ELR (cell line): ENCODE data around the gene FRMD5.
A peak's percentile ranks its signal among the peaks of the same experiment; 100 is the strongest.
"Not testable (repeated sequence)": the region's sequence is repeated elsewhere in the genome, so short reads cannot be mapped to it uniquely, and the experiment has no call there.

ENCODE experiments used
- DNase-seq: peaks from one replicate; pipeline ENCODE4 v3.0.0-alpha.2; 2015; ENCODE audit warnings: low read depth

FRMD5 gene

GRCh38 chr15:43887901-43888300 is 307.2 kb downstream of the FRMD5 start:
- DNase-seq: no peak

GRCh38 chr15:43886558-43886957 is 308.5 kb downstream of the FRMD5 start:
- DNase-seq: no peak

GRCh38 chr15:43883571-43883970 is 311.5 kb downstream of the FRMD5 start:
- DNase-seq: no peak

- peak; percentile 34 for DNase-seq
These were observed 313.1 kb downstream of the FRMD5 start for GRCh38 chr15:43881944-43882343.

- no peak for DNase-seq
These were observed 313.8 kb downstream of the FRMD5 start for GRCh38 chr15:43881245-43881644.

- no peak for DNase-seq
These were observed 314.5 kb downstream of the FRMD5 start for GRCh38 chr15:43880406-43881194.

GRCh38 chr15:43879386-43880355 is 315.4 kb downstream of the FRMD5 start:
- DNase-seq: no peak

- no peak for DNase-seq
These were observed 316.6 kb downstream of the FRMD5 start for GRCh38 chr15:43878446-43878845.

GRCh38 chr15:43877371-43877770 is 317.7 kb downstream of the FRMD5 start:
- no peak for DNase-seq

- DNase-seq: no peak
These were observed 318.2 kb downstream of the FRMD5 start for GRCh38 chr15:43876872-43877271.

- DNase-seq: no peak
These were observed 321.4 kb downstream of the FRMD5 start for GRCh38 chr15:43873651-43874050.

GRCh38 chr15:43872416-43873020 is 322.6 kb downstream of the FRMD5 start:
- DNase-seq: peak; percentile 73

- DNase-seq: no peak
These were observed 323.2 kb downstream of the FRMD5 start for GRCh38 chr15:43871835-43872234.

GRCh38 chr15:43868406-43868805 is 326.7 kb downstream of the FRMD5 start:
- DNase-seq: no peak

GRCh38 chr15:43867096-43867495 is 328.0 kb downstream of the FRMD5 start:
- DNase-seq: no peak

- DNase-seq: not testable (repeated sequence)
These were observed 328.4 kb downstream of the FRMD5 start for GRCh38 chr15:43866636-43867035.

GRCh38 chr15:43859546-43859945 is 335.5 kb downstream of the FRMD5 start:
- DNase-seq: no peak

- DNase-seq: peak; percentile 6
These were observed 340.3 kb downstream of the FRMD5 start for GRCh38 chr15:43854801-43855200.

GRCh38 chr15:43852607-43853006 is 342.5 kb downstream of the FRMD5 start:
- no peak for DNase-seq

GRCh38 chr15:43851251-43851650 is 343.8 kb downstream of the FRMD5 start:
- DNase-seq: no peak

- no peak for DNase-seq
These were observed 349.6 kb downstream of the FRMD5 start for GRCh38 chr15:43845421-43845820.

- DNase-seq: not testable (repeated sequence)
These were observed 362.6 kb downstream of the FRMD5 start for GRCh38 chr15:43832485-43832884.
